Stimulated activated CD4-positive, alpha-beta T cell treated with anti-CD3 and anti-CD28 coated beads, TNF-alpha, amount 100 ng/mL, for 1 hour (primary cell): ENCODE data around the gene SLC2A13.
"Not testable (repeated sequence)": the region's sequence is repeated elsewhere in the genome, so short reads cannot be mapped to it uniquely, and the experiment has no call there.

Experiments used
- DNase-seq, 3 donors: peaks; one replicate each; pipeline ENCODE4 v3.0.0-alpha.2; 2020; ENCODE audit warnings: low read depth in 3 of 3, low spot score in 1 of 3

SLC2A13 gene

DNA sequence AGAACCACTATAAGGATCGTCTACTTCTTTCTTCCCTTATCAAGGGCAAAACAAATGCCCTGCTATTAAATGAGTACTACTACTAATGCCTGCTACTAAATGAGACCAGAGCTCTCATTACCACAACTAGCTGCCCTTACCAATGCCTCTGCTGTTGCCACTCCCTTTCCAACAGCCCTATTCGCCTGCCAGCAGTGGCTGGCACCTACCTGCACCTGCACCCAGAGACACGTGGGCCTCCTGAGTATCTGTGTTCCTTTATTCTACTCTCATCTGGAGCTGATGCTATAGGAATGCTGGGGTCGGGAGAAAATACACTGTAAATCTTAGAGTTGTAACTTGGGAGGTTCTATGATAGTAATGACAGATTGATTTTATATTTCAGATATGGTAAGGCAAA, 174.7 kb downstream of the SLC2A13 start:
- DNase-seq = no peak

DNA sequence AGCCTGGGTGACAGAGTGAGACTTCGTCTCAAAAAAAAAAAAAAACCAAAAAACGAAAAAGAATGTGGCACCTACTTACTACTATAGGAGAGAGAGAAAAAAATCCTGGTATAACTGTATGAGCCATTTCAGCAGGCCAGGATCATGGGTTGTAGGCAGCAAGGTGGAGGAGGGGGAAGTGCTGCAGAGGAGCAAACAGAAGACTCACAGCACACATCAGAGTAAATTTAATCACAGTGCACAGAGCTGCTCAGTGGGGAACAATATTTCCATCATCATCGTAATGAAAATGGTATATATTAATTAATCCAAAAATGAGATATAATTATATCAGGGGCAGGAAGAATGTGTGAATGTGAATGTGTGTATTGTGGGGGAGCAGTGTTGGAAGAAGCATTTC, 175.8 kb downstream of the SLC2A13 start:
- DNase-seq = no peak

DNA sequence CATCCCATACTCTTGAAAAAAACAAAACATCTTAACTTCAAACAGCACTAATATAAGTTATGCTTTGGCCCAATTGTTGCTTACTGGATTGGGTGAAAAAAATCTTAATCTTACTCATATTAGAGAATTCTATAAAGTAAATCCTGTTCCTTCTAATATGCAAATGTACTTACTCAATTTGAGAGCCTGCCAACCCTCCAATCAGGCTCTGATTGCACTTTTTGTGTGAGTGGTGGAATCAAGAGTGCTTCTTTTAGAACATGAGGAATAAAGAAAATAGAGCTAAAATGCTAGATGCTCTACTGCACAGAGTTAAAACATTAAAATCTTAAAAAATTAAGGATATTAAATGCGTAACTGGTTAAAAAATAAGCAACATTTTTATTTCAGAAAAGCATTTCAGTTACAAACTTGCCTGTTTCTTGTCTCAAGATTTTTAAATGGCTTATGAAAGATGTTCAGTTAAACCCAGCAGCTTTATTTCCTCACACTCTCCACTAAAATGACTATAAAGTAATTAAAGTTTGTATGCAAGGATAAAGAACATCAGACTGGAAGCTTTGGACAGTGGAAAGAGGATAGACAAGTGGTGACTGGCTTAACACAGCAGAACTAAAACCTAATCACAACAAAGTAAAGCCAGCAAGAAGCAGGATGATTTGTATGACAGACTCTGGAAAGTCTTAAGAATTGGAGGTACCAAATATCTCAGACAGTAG, 177.5 kb downstream of the SLC2A13 start:
- DNase-seq = no peak

- no peak for DNase-seq
Observed at GRCh38 chr12:39923364-39923763, 182.5 kb downstream of the SLC2A13 start.

GRCh38 chr12:39922598-39922997, 183.3 kb downstream of the SLC2A13 start:
- DNase-seq = not testable (repeated sequence)

DNA sequence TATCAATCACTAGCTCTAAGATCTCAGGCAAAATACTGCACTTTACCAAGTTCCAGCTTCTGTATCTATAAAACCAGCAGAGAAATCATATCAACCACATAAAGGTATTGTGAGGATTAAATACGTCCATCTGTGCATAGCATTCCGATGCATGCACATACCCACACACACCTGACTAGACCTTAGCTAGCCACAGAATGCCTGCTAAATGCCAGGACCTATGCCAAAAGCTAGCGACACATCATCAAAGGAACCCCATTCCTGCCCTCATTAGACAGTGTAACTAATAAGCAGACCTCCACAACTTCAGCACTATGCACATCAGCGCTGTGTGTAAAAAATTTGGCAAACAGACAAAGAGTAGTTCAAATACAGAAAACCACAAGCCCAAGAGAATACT, 185.2 kb downstream of the SLC2A13 start:
- no peak for DNase-seq

GRCh38 chr12:39920222-39920621, 185.7 kb downstream of the SLC2A13 start:
- DNase-seq = no peak

- DNase-seq = no peak
Observed at GRCh38 chr12:39919790-39920189, 186.1 kb downstream of the SLC2A13 start.

- DNase-seq = no peak
Observed at GRCh38 chr12:39915249-39915648, 190.6 kb downstream of the SLC2A13 start.

GRCh38 chr12:39912211-39912980, 193.5 kb downstream of the SLC2A13 start:
- no peak for DNase-seq

GRCh38 chr12:39906237-39906636, 199.6 kb downstream of the SLC2A13 start:
- no peak for DNase-seq

DNA sequence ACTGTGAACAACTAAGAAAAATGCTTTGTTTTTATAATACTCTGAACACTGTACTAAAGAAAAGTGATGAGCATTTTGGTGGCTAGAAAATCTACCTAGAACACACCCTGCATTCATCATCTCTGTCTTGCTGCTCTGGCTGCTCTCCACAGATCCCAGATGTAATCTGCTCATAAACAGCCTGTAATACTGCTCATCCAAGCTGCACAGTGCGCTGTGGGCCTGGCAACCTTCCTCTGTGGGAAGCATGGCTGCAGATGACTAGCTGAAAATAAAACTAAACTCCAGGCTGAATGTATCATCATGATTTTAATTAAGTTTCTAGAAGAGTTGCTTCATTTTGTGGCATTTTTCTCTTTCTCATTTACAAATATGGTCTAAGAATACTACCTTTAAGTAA, 200.7 kb downstream of the SLC2A13 start:
- no peak for DNase-seq

- no peak for DNase-seq
Observed at GRCh38 chr12:39902821-39903220, 203.1 kb downstream of the SLC2A13 start.

DNA sequence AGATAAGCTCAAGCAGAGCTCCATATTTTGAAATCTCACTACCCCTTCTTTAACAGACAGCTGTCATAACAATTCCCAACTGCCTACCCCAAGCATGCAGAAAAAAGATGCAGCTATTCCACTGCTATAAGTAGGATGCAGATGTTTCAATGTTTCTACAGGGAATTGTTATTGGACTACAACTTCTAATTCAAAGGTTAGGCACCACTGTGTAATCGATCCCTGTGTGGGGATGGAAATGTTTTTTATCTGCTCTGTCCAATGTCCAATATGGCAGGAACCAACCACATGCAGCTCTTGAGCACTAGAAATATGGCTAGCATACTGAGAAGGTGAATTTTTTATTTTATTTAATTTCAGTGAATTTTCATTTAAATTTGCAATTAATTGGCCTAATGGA, 208.6 kb downstream of the SLC2A13 start:
- no peak for DNase-seq

- DNase-seq = not testable (repeated sequence)
Observed at GRCh38 chr12:39893388-39893787, 212.5 kb downstream of the SLC2A13 start.

DNA sequence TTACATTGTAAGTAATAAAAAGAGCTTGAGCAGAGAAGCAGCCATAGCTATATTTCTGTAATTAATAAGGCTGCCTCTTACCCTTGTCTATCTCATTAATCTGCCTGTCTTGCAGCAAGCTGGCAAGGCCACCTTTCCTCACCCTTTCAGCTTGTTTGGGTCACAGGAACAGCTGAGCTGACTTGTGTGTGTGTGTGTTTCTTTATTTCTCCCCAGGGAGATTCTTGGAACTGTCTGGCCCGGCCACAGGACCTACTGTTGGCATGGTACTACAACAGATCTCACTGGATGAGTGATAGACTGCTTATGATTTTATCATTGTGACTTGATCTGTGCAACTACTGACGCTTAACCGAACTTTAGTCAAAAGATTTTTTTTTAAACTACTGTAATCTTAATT, 213.7 kb downstream of the SLC2A13 start:
- DNase-seq = no peak

DNA sequence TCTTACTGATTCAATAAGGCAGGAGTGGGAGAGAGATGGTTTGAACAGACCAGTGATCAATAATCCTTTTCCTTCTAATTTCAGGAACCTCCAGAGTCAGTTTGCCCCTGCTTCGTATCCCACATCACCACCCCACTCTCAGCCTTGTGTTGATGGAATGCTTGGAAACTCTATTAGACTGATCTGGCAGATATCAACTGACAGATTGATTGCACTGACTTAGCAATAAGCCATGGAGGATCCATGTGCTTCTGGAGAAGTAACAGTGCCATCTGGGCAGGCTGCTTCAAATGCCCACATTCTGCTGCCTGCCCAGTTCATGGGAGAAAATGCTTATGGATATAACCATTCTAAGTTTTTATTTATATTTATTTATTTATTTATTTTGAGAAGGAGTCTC, 218.0 kb downstream of the SLC2A13 start:
- DNase-seq = no peak

GRCh38 chr12:39886106-39886505, 219.8 kb downstream of the SLC2A13 start:
- no peak for DNase-seq

GRCh38 chr12:39884616-39885125, 221.2 kb downstream of the SLC2A13 start:
- DNase-seq = no peak

- no peak for DNase-seq
Observed at GRCh38 chr12:39883411-39883810, 222.5 kb downstream of the SLC2A13 start.

DNA sequence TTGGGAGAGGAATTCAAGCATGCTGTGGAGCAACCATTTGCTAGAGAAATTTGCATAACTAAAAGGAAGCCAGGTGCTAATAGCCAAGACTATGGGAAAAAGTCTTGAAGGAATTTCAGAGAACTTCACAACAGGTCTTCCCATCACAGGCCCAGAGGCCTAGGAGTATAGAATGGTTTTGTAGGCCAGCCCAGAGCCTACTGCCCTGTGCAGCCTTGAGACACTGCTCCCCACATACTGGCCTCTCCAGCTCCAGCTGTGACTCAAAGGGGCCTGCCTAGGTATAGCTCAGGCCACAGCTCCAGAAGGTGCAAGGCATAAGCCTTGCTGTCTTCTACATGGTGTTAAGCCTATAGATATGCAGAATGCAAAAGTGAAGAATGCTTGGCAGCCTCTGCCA, 227.1 kb downstream of the SLC2A13 start:
- DNase-seq = no peak

DNA sequence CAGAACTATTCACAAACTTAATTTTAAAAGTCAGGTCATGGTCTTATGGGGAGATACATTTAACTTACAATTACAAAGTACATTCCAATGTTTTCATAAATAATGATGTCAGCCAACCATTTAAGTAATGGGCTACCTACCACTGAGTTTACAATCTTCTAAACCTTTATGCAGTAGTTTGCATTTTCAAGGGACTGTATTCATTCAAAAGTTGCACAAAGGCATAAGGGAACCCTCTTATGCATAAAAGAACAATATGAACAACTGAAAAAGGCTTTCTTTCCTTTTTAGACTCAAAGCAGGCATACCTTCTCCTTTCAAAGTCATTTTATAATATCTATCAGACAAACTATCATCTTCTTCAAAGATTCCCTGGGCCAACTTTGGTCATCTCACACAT, 230.2 kb downstream of the SLC2A13 start:
- DNase-seq = no peak
